ENCODE results near the gene PLXNA4.

Gene PLXNA4

GRCh38 chr7:132564090-132564489 lies 12.2 kb downstream of the PLXNA4 start:
- no peak for DNase-seq

- DNase-seq = no peak
Measured at GRCh38 chr7:132562690-132563089, 13.6 kb downstream of the PLXNA4 start.

- DNase-seq = no peak
Measured at GRCh38 chr7:132561763-132562162, 14.5 kb downstream of the PLXNA4 start.

GRCh38 chr7:132560825-132561529 lies 15.3 kb downstream of the PLXNA4 start:
- DNase-seq = no peak

- DNase-seq = no peak
Measured at GRCh38 chr7:132560105-132560504, 16.2 kb downstream of the PLXNA4 start.

GRCh38 chr7:132558815-132559214 lies 17.5 kb downstream of the PLXNA4 start:
- no peak for DNase-seq

- DNase-seq = no peak
Measured at GRCh38 chr7:132557489-132558044, 18.7 kb downstream of the PLXNA4 start.

- DNase-seq = no peak
Measured at GRCh38 chr7:132554446-132554845, 21.8 kb downstream of the PLXNA4 start.

- no peak for DNase-seq
Measured at GRCh38 chr7:132553031-132553430, 23.2 kb downstream of the PLXNA4 start.

- no peak for DNase-seq
Measured at GRCh38 chr7:132551886-132552285, 24.4 kb downstream of the PLXNA4 start.

- DNase-seq = no peak
Measured at GRCh38 chr7:132551439-132551838, 24.8 kb downstream of the PLXNA4 start.

- DNase-seq = no peak
Measured at GRCh38 chr7:132548489-132549078, 27.7 kb downstream of the PLXNA4 start.

- no peak for DNase-seq
Measured at GRCh38 chr7:132547821-132548220, 28.4 kb downstream of the PLXNA4 start.

GRCh38 chr7:132546366-132547127 lies 29.7 kb downstream of the PLXNA4 start:
- DNase-seq = no peak

- no peak for DNase-seq
Measured at GRCh38 chr7:132545756-132546155, 30.5 kb downstream of the PLXNA4 start.

GRCh38 chr7:132544999-132545398 lies 31.3 kb downstream of the PLXNA4 start:
- no peak for DNase-seq

GRCh38 chr7:132544025-132544424 lies 32.2 kb downstream of the PLXNA4 start:
- no peak for DNase-seq

GRCh38 chr7:132542895-132543294 lies 33.4 kb downstream of the PLXNA4 start:
- DNase-seq = no peak

GRCh38 chr7:132541656-132542055 lies 34.6 kb downstream of the PLXNA4 start:
- no peak for DNase-seq

- no peak for DNase-seq
Measured at GRCh38 chr7:132537456-132538145, 38.7 kb downstream of the PLXNA4 start.

GRCh38 chr7:132536654-132537395 lies 39.4 kb downstream of the PLXNA4 start:
- no peak for DNase-seq

GRCh38 chr7:132533916-132534315 lies 42.4 kb downstream of the PLXNA4 start:
- DNase-seq = no peak
